22Rv1 (cell line): Measurements from ENCODE around the gene NXPH1.

Source experiments
- CTCF ChIP-seq: fragments of 450-650 bp; IDR thresholded peaks from 2 replicates; pipeline ENCODE4 v1.5.1; 2017; ENCODE audit warnings: mild to moderate bottlenecking
- ZFX ChIP-seq: fragments of 450-650 bp; IDR thresholded peaks from 2 replicates; pipeline ENCODE4 v1.6.1; 2017; ENCODE audit warnings: antibody characterized with exemption, borderline replicate concordance

GRCh38 chr7:8620169-8620568 lies 186.8 kb downstream of the NXPH1 start:
- TF ChIP-seq CTCF (no peak), ZFX (no peak)
